ENCODE results near the gene MPPE1. TPM values are rescaled to one million over a fixed set of nuclear protein-coding genes. Genes with fewer than 3 reads are reported as not detected.

Gene MPPE1
- total RNA-seq, 1 donor from 2014 or later, result 52.9 TPM

GRCh38 chr18:11891737-11892136, 16.4 kb downstream of the MPPE1 start:
- no peak for TF ChIP-seq CTCF (IDR thresholded peaks at IDR 0.05)
- ChIA-PET CTCF (no interaction called here), POLR2A (no interaction called here)
- Mint-ChIP-seq H3K4me1 (peaks cover 7% of the 10 kb centered on the region), H3K27ac (no peak overlapping the region), H3K36me3 (ENCODE audit: low read depth) (peaks cover 78% of the 10 kb centered on the region), H3K27me3 (no peaks in the 10 kb centered on the region), H3K4me3 (no peak overlapping the region), H3K9me3 (no peaks in the 10 kb centered on the region)
- no peak for ATAC-seq (ENCODE audit: low read depth)
- DNase-seq, result no peak
- intact Hi-C loops (cut with micrococcal nuclease), result no loop called here

- H3K36me3 Mint-ChIP-seq (ENCODE audit: low read depth), result peaks cover 78% of the 10 kb centered on the region
- ATAC-seq (ENCODE audit: low read depth) (no peak), DNase-seq (no peak)
- no peaks in the 10 kb centered on the region for H3K27me3 Mint-ChIP-seq
- intact Hi-C loops (cut with micrococcal nuclease), result no loop called here
- POLR2A ChIA-PET, result no interaction called here
- no peak for TF ChIP-seq CTCF (IDR thresholded peaks at IDR 0.05)
- H3K4me3 Mint-ChIP-seq, result no peak overlapping the region
- no peak overlapping the region for H3K27ac Mint-ChIP-seq
- CTCF ChIA-PET, result no interaction called here
- no peaks in the 10 kb centered on the region for H3K9me3 Mint-ChIP-seq
- H3K4me1 Mint-ChIP-seq, result peaks cover 21% of the 10 kb centered on the region
Observed at GRCh38 chr18:11889284-11889683, 18.8 kb downstream of the MPPE1 start.

GRCh38 chr18:11888726-11889125, 19.4 kb downstream of the MPPE1 start:
- Mint-ChIP-seq H3K27me3 (no peaks in the 10 kb centered on the region), H3K4me1 (peaks cover 23% of the 10 kb centered on the region), H3K27ac (no peak overlapping the region), H3K4me3 (no peak overlapping the region), H3K9me3 (no peaks in the 10 kb centered on the region), H3K36me3 (ENCODE audit: low read depth) (peaks cover 78% of the 10 kb centered on the region)
- intact Hi-C loops (cut with micrococcal nuclease), result no loop called here
- no peak for DNase-seq
- ChIA-PET POLR2A (no interaction called here), CTCF (no interaction called here)
- no peak for ATAC-seq (ENCODE audit: low read depth)
- TF ChIP-seq CTCF (IDR thresholded peaks at IDR 0.05), result no peak

- Mint-ChIP-seq H3K4me1 (peaks cover 32% of the 10 kb centered on the region), H3K9me3 (no peaks in the 10 kb centered on the region), H3K36me3 (ENCODE audit: low read depth) (peaks cover 66% of the 10 kb centered on the region), H3K4me3 (no peak overlapping the region), H3K27me3 (no peaks in the 10 kb centered on the region), H3K27ac (no peak overlapping the region)
- DNase-seq, result no peak
- no peak for ATAC-seq (ENCODE audit: low read depth)
- ChIA-PET CTCF (no interaction called here), POLR2A (no interaction called here)
- no peak for TF ChIP-seq CTCF (IDR thresholded peaks at IDR 0.05)
- intact Hi-C loops (cut with micrococcal nuclease), result no loop called here
Observed at GRCh38 chr18:11887328-11888128, 20.6 kb downstream of the MPPE1 start.

- H3K27me3 Mint-ChIP-seq, result no peaks in the 10 kb centered on the region
- H3K27ac Mint-ChIP-seq, result no peak overlapping the region
- peaks cover 60% of the 10 kb centered on the region for H3K36me3 Mint-ChIP-seq (ENCODE audit: low read depth)
- no peak for TF ChIP-seq CTCF (IDR thresholded peaks at IDR 0.05)
- POLR2A ChIA-PET, result no interaction called here
- intact Hi-C loops (cut with micrococcal nuclease), result no loop called here
- DNase-seq (no peak), ATAC-seq (ENCODE audit: low read depth) (no peak)
- no peaks in the 10 kb centered on the region for H3K9me3 Mint-ChIP-seq
- H3K4me1 Mint-ChIP-seq, result peaks cover 40% of the 10 kb centered on the region
- CTCF ChIA-PET, result no interaction called here
- H3K4me3 Mint-ChIP-seq, result no peak overlapping the region
Observed at GRCh38 chr18:11886577-11887110, 21.5 kb downstream of the MPPE1 start.
